HG02610 (cell line): ENCODE results near the gene SLC8B1.
"Not testable (repeated sequence)": the region's sequence is repeated elsewhere in the genome, so short reads cannot be mapped to it uniquely, and the experiment has no call there.

Source experiments
- ATAC-seq: cut with Tn5 transposase; IDR thresholded peaks from one replicate; pipeline ENCODE4 v1.9.1; 2021; ENCODE audit warnings: mild to moderate bottlenecking, moderate library complexity; ENCODE audit not compliant: unreplicated experiment

Gene SLC8B1

GRCh38 chr12:113358381-113359132, 23.6 kb upstream of the SLC8B1 start, which contains the start of gene PLBD2:
PLBD2 (plus strand) TSS chr12:113358587; CDS start chr12:113358601, 14 bp downstream.
- peak; percentile 92 for ATAC-seq

DNA sequence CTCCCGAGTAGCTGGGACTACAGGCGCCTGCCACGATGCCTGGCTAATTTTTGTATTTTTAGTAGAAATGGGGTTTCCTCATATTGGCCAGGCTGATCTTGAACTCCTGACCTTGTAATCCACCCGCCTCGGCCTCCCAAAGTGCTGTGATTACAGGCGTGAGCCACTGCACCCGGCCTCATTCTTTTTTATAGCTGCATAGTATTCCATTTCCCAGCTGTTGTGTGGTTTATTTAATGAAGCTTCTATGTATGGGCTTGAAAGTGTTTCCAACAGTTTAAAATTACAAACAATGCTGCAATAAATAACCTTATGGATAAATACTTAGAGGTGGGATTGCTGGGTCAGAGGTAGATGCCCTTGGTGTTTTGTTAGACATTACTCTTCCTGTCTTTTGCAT, 19.3 kb upstream of the SLC8B1 start:
- ATAC-seq = not testable (repeated sequence)

DNA sequence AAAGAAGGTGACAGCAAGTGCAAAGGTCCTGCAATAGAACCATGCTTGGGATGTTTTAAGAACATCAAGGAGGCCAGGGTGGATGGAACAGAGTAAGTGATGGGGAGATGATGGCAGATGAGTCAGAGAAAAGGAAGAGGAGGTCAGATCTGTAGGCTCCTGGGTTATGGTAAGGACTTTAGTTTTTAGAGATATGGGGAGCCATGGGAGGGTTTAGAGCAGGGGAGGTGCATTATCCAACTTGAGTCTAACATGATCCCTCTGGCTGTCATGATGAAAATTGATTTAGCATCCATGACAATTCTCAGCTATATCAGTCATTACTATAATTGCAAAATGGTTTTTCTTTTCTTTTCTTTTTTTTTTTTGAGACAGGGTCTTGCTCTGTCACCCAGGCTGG, 16.2 kb upstream of the SLC8B1 start:
- no peak for ATAC-seq

DNA sequence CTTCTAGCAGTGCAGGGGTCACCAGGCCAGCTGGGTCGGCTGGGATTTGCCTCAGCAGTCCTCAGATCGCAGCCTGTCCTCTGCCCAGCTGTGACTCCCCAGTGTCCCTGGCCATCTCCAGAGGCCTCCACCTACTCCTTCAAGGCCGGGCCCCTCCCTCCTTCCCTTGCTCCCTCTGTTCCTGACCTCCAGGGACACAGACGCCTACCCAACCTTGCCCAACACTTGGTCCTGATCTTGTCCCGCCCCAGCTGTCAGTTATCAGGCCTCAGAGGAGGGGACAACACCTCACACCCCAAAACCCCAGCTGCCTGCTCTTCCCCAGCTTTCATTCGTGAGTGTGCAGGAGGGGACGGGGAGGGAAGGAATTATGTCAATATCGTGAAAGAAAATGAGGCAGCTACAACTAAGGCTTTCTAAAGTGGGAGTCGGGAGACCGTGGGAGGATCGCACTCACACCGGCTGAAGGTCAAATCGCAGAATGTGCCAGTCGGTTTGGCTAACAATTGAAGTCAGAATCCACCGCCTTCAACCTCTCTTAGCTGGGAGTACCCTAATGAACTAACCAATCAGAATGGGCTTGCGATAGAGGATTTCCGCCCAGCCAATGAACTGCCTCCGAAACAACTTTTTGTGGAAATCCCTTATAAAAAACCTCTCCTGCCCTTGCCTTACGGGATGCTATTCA, 14.1 kb upstream of the SLC8B1 start:
- ATAC-seq = no peak

GRCh38 chr12:113347892-113348291, 13.0 kb upstream of the SLC8B1 start:
- ATAC-seq = no peak

DNA sequence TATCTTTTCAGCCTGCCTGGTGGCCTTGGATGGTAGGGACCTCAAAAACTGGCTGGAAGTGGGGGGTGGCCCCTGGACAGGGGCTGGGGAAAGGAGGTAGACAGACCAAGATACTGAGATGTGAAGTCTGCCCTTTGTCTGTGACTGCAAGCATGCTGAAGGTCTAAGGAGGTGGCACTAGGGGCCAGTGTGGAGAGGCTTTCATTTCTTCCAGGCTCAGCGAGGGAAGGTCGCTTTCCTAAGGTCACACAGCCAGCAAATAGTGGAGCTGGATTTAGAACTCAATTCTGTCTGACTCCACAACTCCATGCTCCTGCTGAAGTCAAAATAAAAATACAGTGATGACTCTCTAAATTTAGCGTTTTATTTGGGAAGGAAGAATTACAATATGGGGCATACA, 12.2 kb upstream of the SLC8B1 start:
- ATAC-seq = no peak

DNA sequence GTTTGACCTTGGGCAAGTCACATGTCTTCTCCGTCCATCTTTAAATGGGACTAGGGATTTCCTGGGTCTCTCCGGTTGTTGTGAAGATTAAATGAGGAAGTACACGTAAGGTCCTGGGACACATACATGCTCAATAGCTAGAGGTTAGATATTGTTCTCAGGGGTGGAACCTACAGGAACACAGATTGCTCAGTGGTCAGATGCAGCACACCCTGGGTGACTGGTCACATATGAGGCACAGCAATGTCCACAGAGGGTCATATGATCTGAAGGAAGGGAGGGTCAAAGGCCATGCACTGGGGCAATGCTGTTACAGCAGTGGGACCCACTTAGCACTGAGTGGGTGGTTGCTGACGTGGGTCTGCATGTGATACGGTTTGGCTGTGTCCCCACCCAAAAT, 11.4 kb upstream of the SLC8B1 start:
- ATAC-seq = no peak

DNA sequence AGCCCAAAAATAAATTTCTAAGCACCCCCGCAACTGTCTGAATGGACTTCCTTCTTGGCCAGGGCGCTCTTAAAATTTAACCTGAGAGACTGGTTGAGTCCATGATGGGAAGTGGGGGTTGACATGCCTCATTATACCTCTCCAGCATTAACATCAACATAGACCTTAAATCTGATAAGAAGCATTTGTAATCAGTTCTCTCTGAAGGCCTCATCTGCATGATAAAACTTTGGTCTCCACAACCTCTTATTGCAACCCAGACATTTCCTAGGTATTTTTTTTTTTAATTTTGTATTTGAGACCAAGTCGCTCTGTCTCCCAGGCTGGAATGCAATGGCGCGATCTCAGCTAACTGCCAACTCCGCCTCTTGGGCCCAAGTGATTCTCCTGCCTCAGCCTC, 10.4 kb upstream of the SLC8B1 start:
- ATAC-seq = no peak

DNA sequence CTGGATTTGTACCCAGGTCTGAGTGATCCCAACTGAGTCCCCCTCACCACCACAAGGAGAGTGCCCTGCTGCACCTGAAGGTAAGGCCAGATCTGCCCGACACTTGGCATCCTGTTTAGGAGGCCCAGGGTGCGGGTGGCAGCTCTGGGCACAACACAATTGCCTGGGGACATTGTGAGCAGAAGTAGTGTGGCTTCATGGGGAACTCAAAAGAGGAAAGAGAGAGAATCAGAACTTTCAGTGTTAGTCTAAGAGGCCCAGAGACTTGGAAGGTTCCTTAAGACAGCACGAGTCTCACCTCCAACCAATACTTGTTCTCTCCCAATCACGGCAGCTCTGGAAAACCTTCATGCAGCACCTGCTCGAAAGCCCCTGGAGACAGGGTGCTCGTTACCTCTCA, 6.6 kb upstream of the SLC8B1 start:
- ATAC-seq = no peak

DNA sequence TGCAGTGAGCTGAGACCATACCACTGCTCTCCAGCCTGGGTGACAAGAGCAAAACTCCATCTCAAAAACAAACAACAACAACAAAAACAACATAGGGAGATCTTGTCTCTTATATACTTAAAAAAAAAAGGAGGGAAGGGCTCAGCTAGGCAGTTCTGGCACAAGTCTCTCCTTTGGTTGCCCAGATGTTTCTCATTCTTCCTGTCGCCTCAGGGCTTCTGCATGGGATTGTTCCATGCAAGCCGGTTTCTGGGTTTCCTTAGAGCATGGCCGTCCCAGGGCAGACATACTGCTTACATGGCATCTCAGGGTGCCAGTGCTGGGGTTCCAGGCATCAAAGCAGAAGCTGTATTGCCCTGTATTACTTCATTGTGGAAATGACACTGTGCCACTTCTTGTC, 5.2 kb upstream of the SLC8B1 start:
- no peak for ATAC-seq

GRCh38 chr12:113339540-113339939, 4.6 kb upstream of the SLC8B1 start:
- no peak for ATAC-seq

GRCh38 chr12:113333877-113334785, 778 bp downstream of the SLC8B1 start:
- no peak for ATAC-seq

DNA sequence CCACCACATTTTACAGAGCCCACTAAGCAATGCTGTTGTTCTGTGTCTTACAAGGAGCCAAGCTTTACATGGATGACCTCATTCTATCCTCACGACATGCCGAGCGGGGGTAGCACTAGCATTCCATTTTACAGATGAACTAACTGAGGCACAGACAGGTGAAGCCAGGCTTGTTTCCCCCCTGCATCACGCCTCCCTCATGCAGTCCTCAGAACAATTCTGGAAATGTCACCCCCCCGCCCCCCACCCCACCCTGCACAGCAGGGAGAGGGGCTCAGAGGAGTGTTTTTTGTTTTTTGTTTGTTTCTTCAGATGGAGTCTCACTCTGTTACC, 1.5 kb downstream of the SLC8B1 start:
- no peak for ATAC-seq

GRCh38 chr12:113332688-113333417, 2.1 kb downstream of the SLC8B1 start:
- no peak for ATAC-seq

DNA sequence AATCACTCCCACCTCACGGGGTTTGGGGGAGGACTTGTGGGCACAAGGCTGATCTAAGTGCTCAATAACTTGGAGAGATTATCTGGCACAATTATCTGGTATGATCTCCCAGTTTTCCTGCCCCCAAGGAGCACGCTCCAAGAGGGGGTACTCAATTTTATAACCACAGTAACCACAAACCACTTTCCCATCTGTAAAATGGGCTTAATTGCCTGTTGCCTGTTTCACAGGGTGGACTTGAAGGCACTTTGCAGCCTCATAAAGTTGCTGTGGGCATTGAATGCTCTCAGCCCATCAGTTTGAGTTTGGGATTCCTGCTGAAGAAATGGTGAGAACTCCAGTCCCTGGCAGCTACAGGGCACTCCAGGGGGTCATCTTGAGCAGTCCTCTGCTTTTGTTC, 4.4 kb downstream of the SLC8B1 start:
- ATAC-seq = no peak

- no peak for ATAC-seq
These were observed 5.0 kb downstream of the SLC8B1 start for GRCh38 chr12:113329791-113330417.

- no peak for ATAC-seq
These were observed 5.7 kb downstream of the SLC8B1 start for GRCh38 chr12:113329022-113329790.

DNA sequence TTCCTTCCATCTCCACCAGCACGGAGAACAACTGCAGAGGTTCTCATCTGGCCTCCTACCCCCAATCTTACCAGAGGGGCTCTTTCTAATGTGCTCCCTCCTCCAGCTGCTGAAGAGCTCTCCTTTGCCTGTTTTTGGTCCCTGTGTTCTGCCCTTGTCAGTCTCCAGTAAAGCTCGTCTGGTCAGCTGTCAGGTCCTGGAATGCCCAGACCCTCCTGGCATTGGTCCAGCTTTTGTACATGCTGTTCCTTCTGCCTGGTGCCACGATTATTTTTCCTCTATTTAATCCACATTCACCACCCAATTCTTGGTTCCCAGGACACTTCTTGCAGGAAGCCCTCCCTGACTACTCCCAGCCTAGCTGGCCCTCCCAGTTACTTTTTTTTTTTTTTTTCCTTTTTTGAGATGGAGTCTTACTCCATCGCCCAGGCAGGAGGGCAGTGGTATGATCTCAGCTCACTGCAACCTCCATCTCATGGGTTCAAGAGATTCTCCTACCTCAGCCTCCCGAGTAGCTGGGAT, 6.5 kb downstream of the SLC8B1 start:
- no peak for ATAC-seq

GRCh38 chr12:113326775-113327395, 8.0 kb downstream of the SLC8B1 start:
- no peak for ATAC-seq
